WI38 (cell line): Measurements from ENCODE around the gene DNAJC30.

ENCODE experiments used
- H3K4me3 ChIP-seq: 2 replicates; pipeline ENCODE4 v1.5.1; 2011; ENCODE audit warnings: low read depth, mild to moderate bottlenecking, control low read depth, low read length
- TF ChIP-seq, protein P1 (sequence below): IDR thresholded peaks from 2 replicates; pipeline ENCODE4 v1.5.1; 2012; ENCODE audit warnings: low read depth, mild to moderate bottlenecking, control low read depth, low read length

Gene DNAJC30

GRCh38 chr7:73706126-73707044 lies 23.1 kb upstream of the DNAJC30 start:
- TF ChIP-seq, protein P1, sequence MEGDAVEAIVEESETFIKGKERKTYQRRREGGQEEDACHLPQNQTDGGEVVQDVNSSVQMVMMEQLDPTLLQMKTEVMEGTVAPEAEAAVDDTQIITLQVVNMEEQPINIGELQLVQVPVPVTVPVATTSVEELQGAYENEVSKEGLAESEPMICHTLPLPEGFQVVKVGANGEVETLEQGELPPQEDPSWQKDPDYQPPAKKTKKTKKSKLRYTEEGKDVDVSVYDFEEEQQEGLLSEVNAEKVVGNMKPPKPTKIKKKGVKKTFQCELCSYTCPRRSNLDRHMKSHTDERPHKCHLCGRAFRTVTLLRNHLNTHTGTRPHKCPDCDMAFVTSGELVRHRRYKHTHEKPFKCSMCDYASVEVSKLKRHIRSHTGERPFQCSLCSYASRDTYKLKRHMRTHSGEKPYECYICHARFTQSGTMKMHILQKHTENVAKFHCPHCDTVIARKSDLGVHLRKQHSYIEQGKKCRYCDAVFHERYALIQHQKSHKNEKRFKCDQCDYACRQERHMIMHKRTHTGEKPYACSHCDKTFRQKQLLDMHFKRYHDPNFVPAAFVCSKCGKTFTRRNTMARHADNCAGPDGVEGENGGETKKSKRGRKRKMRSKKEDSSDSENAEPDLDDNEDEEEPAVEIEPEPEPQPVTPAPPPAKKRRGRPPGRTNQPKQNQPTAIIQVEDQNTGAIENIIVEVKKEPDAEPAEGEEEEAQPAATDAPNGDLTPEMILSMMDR, result no peak
- H3K4me3 ChIP-seq, result no peak overlapping the region

DNA sequence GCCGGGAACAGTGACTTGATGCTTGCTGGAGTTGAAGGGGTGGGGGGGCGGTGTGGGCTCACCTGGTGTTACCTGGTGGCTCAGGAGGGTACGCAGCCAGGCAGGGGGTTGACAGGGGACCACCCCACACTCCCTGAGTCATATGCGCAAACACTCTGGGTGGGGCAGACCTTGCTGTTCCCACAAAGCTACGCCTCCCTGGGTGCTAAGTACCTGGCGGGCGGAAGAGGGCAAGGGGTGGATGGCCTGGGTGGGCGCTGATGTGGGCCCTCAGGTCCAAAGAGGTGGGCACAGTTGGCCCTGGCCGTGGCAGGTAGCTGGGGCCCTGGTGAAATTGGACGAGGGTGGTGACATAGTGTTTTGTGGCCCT lies 22.3 kb upstream of the DNAJC30 start:
- TF ChIP-seq, protein P1, result no peak
- no peak overlapping the region for H3K4me3 ChIP-seq

GRCh38 chr7:73704640-73705550 lies 21.6 kb upstream of the DNAJC30 start:
- TF ChIP-seq, protein P1, result no peak
- no peak overlapping the region for H3K4me3 ChIP-seq

DNA sequence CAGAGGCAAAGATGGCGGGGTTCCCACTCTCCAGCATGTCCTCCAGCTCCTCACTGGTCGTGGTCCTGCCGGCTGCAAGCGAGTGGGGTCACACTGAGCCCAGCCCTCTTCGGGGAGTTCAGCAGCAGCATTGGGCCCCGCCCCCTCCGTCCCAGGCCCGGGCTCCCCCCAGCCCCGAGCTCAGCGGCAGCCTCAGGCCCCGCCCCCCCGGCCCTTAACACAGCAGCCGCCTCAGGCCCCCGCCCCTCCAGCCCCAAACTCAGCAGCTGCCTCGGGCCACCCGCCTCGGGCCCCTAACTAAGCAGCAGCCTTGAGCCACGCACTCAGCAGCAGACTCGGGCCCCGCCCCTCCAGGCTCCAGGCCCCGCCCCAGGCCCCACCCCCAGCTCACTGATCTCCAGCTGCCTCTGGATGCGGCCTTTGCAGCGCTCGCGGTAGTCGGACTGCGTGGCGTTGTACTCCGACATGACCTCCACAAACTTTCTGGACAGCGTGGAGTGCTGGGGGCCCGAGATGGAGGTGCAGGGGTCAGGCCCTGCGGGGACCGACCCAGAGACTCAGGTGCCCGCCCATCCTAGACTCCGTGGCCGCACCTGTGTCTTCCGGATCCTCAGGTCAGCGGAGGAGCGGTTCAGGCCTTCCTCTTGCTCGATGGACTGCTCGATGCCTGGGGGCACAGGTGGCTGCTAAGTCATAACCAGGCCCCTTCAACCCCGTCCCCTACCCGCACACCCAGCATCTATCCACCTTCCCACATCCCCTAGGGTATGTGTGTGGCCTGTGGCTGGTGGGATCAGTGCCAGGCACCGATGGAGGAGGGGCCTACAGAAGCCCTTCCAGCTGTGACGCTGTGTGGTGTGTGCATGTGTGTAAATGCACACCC lies 20.7 kb upstream of the DNAJC30 start:
- H3K4me3 ChIP-seq, result no peak overlapping the region
- TF ChIP-seq, protein P1, result no peak

DNA sequence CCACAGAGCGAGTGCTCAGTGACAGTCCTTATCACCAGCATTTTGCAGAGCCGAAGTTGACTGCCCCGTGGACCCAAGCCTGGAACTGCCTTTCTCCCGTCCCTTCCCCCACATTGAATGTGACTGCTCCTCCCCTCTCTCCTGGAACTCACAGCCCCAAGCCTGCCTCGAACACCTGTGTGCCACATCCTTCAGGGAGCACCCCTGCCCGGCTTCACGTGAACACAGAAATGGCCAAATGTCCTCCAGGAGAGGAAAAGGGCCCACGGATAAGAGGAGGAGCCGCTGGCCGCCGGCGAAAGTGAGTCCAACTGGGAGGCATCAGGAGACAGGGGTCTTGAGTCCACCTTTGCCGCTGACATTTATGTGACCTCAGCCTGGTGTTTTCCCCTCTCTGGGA lies 20.0 kb upstream of the DNAJC30 start:
- TF ChIP-seq, protein P1, result no peak
- no peak overlapping the region for H3K4me3 ChIP-seq

DNA sequence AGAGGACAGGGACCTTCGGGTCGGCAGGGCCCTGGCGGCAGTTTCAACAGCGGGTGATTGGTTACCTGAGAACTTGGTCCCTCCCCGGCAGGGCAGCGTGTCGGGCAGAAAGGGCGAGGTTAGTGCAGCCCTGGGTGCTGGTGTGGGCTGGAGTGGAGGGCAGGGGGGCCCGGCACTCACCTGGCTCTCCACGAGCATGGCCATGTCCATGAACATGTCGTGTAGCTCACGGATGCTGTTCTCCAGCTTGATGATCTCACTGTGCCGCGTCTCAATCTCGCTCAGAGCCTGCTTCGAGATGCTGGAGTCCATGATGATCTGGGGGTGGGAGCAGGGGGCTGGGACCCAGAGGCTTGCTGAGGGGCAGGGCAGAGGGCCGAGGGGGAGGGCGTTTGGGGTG lies 19.4 kb upstream of the DNAJC30 start:
- TF ChIP-seq, protein P1, result no peak
- H3K4me3 ChIP-seq, result no peak overlapping the region
